ENCODE measurements around the gene GOLPH3.
"Not testable (repeated sequence)": the region's sequence is repeated elsewhere in the genome, so short reads cannot be mapped to it uniquely, and the experiment has no call there.

The GOLPH3 gene

DNA sequence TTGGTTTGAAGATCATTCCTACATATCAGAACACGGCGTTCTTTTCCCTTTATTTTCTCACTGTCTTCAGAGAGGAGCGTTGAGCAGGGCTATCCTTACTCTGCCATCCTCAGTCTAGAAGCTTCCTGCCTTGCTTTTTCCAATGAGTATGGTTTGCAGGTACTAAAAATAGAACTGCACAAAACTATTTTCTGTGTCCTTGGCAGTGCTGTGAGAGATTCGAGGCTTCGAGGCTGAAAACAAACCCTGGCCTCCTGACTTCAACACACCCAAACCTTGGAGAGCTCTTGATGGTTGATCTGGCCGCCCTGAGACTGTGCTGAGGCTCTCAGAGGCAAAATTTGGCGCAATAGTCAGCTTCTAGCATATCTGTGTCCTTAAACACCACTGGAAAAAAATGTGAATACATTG is 78.9 kb downstream of the GOLPH3 start:
- no peak for DNase-seq (ENCODE audit: low spot score in 2 of 2)
- Histone ChIP-seq H3K36me3 (replicated peaks) (peaks cover 10% of the 10 kb centered on the region), H3K9me3 (no peaks in the 10 kb centered on the region), H3K27me3 (ENCODE audit: low read depth) (no peaks in the 10 kb centered on the region), H3K4me1 (no peaks in the 10 kb centered on the region), H3K4me3 (no peak overlapping the region)
- in situ Hi-C loops (cut with MboI; ENCODE audit: low sequenced_read_pairs): loop anchor here (10.0 kb wide), 1 partner anchor 510 kb away; no protein-coding TSS in a partner anchor

DNA sequence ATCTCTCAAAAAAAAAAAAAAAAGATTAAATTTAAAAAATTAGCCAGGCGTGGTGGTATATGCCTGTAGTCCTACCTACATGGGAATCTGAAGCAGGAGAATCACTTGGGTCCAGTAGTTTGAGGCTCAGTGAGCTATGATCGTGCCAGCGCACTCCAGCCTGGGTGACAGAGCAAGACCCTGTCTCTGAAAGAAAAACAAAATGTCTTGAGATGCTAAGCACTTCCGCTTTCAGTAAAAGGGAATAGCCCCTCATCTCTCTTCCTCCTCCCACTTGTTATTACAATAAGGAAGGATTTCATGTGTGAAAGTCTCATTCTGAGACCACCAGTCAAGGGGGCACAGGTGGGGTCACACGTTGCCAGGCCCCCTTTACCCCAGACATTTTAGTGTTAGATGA is 79.4 kb downstream of the GOLPH3 start:
- in situ Hi-C loops (cut with MboI; ENCODE audit: low sequenced_read_pairs): loop anchor here (10.0 kb wide), 1 partner anchor 510 kb away; no protein-coding TSS in a partner anchor
- Histone ChIP-seq H3K4me1 (no peaks in the 10 kb centered on the region), H3K36me3 (replicated peaks) (peaks cover 10% of the 10 kb centered on the region), H3K4me3 (no peak overlapping the region), H3K9me3 (no peaks in the 10 kb centered on the region), H3K27me3 (ENCODE audit: low read depth) (no peaks in the 10 kb centered on the region)
- DNase-seq (ENCODE audit: low spot score in 2 of 2): no peak

DNA sequence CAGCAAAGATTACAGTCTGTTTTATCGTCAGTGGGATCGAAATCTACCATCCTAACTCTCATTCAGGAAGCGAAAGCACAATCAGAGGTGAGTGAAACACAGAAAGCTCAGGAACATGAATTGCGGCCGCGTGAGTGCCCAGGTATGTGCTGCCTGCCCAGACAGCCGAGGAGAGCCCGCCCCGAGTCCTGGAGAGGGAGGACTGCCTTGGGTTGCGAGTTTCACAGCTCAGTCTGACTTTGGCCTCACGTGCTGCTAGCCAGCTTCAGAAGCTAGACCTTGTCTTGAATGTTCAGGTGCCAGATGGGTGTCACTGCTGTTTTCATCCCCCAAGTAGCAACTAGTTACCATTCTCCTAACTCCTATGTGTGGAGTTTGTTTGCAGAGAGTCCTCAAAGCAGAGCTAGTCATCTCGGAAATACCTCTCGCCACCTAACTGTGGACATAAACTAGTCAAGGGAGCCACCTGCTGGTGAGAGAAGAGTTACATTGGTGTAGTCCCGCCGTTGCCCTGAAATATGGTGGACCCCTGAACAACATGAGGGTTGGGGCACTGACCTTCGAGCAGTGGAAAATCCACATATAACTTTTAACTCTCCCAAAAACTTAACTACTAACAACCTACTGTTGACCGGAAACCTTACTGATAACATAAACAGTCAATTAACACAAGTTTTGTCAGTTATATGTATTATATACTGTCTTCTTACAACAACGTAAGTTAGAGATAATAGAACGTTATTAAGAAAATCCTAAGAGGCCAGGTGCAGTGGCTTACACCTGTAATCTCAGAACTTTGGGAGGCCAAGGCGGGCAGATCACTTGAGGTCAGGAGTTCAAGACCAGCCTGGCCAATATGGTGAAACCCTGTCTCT is 80.9 kb downstream of the GOLPH3 start:
- in situ Hi-C loops (cut with MboI; ENCODE audit: low sequenced_read_pairs): loop anchor here (10.0 kb wide), 1 partner anchor 508 kb away; no protein-coding TSS in a partner anchor
- Histone ChIP-seq H3K4me3 (no peak overlapping the region), H3K27me3 (ENCODE audit: low read depth) (no peaks in the 10 kb centered on the region)

DNA sequence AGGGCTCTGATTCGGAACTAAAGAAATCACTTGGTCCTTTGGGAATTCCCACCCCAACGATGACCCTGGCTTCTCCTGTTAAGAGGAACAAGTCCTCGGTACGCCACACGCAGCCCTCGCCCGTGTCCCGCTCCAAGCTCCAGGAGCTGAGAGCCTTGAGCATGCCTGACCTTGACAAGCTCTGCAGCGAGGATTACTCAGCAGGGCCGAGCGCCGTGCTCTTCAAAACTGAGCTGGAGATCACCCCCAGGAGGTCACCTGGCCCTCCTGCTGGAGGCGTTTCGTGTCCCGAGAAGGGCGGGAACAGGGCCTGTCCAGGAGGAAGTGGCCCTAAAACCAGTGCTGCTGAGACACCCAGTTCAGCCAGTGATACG is 83.4 kb downstream of the GOLPH3 start:
- Histone ChIP-seq H3K4me1 (no peaks in the 10 kb centered on the region), H3K4me3 (no peak overlapping the region), H3K36me3 (replicated peaks) (no peaks in the 10 kb centered on the region), H3K9me3 (no peaks in the 10 kb centered on the region), H3K27me3 (ENCODE audit: low read depth) (no peaks in the 10 kb centered on the region)
- in situ Hi-C loops (cut with MboI; ENCODE audit: low sequenced_read_pairs): loop anchor here (10.0 kb wide), 1 partner anchor 506 kb away; no protein-coding TSS in a partner anchor
- DNase-seq (ENCODE audit: low spot score in 2 of 2): no peak

More for the DNA sequence above, 80.9 kb downstream of the GOLPH3 start:
- H3K9me3 ChIP-seq: no peaks in the 10 kb centered on the region
- DNase-seq (ENCODE audit: low spot score in 2 of 2): peak; percentile 83 to 86
- H3K4me1 ChIP-seq: no peaks in the 10 kb centered on the region
- H3K36me3 ChIP-seq (replicated peaks): no peaks in the 10 kb centered on the region

DNA sequence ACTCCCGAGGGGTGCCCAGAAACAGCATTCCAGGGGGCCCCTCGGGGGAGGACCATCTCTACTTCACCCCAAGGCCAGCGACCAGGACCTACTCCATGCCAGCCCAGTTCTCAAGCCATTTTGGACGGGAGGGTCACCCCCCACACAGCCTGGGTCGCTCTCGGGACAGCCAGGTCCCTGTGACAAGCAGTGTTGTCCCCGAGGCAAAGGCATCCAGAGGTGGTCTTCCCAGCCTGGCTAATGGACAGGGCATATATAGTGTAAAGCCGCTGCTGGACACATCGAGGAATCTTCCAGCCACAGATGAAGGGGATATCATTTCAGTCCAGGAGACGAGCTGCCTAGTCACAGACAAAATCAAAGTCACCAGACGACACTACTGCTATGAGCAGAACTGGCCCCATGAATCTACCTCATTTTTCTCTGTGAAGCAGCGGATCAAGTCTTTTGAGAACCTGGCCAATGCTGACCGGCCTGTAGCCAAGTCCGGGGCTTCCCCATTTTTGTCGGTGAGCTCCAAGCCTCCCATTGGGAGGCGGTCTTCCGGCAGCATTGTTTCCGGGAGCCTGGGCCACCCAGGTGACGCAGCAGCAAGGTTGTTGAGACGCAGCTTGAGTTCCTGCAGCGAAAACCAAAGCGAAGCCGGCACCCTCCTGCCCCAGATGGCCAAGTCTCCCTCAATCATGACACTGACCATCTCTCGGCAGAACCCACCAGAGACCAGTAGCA is 83.9 kb downstream of the GOLPH3 start:
- DNase-seq (ENCODE audit: low spot score in 2 of 2): no peak
- H3K4me3 ChIP-seq: no peak overlapping the region
- in situ Hi-C loops (cut with MboI; ENCODE audit: low sequenced_read_pairs): loop anchor here (10.0 kb wide), 1 partner anchor 505 kb away; no protein-coding TSS in a partner anchor
- H3K36me3 ChIP-seq (replicated peaks): no peaks in the 10 kb centered on the region
- no peaks in the 10 kb centered on the region for H3K27me3 ChIP-seq (ENCODE audit: low read depth)
- no peaks in the 10 kb centered on the region for H3K4me1 ChIP-seq
- H3K9me3 ChIP-seq: no peaks in the 10 kb centered on the region

DNA sequence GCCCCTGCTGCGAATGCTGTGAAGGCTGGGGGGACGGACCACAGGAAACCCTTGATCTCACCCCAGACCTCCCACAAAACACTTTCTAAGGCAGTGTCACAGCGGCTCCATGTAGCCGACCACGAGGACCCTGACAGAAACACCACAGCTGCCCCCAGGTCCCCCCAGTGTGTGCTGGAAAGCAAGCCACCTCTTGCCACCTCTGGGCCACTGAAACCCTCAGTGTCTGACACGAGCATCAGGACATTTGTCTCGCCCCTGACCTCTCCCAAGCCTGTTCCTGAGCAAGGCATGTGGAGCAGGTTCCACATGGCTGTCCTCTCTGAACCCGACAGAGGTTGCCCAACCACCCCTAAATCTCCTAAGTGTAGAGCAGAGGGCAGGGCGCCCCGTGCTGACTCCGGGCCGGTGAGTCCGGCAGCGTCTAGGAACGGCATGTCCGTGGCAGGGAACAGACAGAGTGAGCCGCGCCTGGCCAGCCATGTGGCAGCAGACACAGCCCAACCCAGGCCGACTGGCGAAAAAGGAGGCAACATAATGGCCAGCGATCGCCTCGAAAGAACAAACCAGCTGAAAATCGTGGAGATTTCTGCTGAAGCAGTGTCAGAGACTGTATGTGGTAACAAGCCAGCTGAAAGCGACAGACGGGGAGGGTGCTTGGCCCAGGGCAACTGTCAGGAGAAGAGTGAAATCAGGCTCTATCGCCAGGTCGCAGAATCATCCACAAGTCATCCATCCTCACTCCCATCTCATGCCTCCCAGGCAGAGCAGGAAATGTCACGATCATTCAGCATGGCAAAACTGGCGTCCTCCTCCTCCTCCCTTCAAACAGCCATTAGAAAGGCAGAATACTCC is 84.7 kb downstream of the GOLPH3 start:
- Histone ChIP-seq H3K9me3 (no peaks in the 10 kb centered on the region), H3K36me3 (replicated peaks) (no peaks in the 10 kb centered on the region), H3K4me3 (no peak overlapping the region), H3K4me1 (no peaks in the 10 kb centered on the region), H3K27me3 (ENCODE audit: low read depth) (no peaks in the 10 kb centered on the region)
- in situ Hi-C loops (cut with MboI; ENCODE audit: low sequenced_read_pairs): no loop called here
- DNase-seq (ENCODE audit: low spot score in 2 of 2): no peak

DNA sequence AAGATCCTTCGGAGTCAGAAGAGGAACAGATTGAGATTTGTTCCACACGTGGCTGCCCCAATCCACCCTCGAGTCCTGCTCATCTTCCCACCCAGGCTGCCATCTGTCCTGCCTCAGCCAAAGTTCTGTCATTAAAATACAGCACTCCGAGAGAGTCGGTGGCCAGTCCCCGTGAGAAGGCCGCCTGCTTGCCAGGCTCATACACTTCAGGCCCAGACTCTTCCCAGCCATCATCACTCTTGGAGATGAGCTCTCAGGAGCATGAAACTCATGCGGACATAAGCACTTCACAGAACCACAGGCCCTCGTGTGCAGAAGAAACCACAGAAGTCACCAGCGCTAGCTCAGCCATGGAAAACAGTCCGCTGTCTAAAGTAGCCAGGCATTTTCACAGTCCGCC is 85.9 kb downstream of the GOLPH3 start:
- Histone ChIP-seq H3K9me3 (no peaks in the 10 kb centered on the region), H3K27me3 (ENCODE audit: low read depth) (no peaks in the 10 kb centered on the region), H3K4me1 (no peaks in the 10 kb centered on the region), H3K4me3 (no peak overlapping the region), H3K36me3 (replicated peaks) (no peaks in the 10 kb centered on the region)
- in situ Hi-C loops (cut with MboI; ENCODE audit: low sequenced_read_pairs): no loop called here
- no peak for DNase-seq (ENCODE audit: low spot score in 2 of 2)

DNA sequence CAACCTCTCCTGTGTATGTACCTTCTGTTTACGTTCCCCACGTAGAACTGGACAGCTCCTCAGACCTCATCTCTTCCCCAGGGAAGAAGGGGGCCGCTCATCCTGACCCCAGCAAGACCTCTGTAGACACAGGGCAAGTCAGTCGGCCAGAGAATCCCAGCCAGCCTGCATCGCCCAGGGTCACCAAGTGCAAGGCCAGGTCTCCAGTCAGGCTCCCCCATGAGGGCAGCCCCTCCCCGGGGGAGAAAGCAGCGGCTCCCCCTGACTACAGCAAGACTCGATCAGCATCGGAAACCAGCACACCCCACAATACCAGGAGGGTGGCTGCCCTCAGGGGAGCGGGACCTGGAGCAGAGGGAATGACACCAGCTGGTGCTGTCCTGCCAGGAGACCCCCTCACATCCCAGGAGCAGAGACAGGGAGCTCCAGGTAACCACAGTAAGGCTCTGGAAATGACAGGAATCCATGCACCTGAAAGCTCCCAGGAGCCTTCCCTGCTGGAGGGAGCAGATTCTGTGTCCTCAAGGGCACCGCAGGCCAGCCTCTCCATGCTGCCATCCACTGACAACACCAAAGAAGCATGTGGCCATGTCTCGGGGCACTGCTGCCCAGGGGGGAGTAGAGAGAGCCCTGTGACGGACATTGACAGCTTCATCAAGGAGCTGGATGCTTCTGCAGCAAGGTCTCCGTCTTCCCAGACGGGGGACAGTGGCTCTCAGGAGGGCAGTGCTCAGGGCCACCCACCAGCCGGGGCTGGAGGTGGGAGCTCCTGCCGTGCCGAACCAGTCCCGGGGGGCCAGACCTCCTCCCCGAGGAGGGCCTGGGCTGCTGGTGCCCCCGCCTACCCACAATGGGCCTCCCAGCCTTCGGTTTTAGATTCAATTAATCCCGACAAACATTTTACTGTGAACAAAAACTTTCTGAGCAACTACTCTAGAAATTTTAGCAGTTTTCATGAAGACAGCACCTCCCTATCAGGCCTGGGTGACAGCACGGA is 86.7 kb downstream of the GOLPH3 start:
- Histone ChIP-seq H3K27me3 (ENCODE audit: low read depth) (no peaks in the 10 kb centered on the region), H3K4me3 (no peak overlapping the region), H3K4me1 (no peaks in the 10 kb centered on the region), H3K9me3 (no peaks in the 10 kb centered on the region), H3K36me3 (replicated peaks) (no peaks in the 10 kb centered on the region)
- DNase-seq (ENCODE audit: low spot score in 2 of 2): no peak
- in situ Hi-C loops (cut with MboI; ENCODE audit: low sequenced_read_pairs): no loop called here

DNA sequence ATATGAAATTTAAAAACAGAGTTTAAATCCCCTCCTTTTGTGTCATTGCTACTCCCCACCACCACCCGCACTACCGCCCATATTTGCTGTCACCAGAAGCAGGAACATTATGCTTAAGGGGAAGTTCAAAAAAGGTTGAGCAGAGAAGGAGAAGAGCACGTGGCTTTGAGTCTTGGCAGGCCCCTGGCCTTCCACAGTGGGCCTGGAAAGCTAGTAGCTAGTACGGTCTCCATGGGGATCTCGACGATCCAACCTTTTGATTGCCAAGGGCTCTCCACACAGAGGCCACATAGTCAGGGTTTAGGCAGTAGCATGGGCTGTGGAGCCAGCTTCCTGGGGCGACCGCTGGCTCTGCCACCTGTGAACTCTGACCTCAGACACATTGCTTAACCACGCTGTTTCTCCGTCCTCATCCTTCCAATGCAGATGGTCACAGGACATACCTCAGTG is 90.1 kb downstream of the GOLPH3 start:
- in situ Hi-C loops (cut with MboI; ENCODE audit: low sequenced_read_pairs): loop anchor here (5.0 kb wide), 1 partner anchor 262 kb away; no protein-coding TSS in a partner anchor
- no peak for DNase-seq (ENCODE audit: low spot score in 2 of 2)
- Histone ChIP-seq H3K36me3 (replicated peaks) (no peaks in the 10 kb centered on the region), H3K9me3 (no peaks in the 10 kb centered on the region), H3K27me3 (ENCODE audit: low read depth) (no peaks in the 10 kb centered on the region), H3K4me3 (no peak overlapping the region), H3K4me1 (no peaks in the 10 kb centered on the region)

DNA sequence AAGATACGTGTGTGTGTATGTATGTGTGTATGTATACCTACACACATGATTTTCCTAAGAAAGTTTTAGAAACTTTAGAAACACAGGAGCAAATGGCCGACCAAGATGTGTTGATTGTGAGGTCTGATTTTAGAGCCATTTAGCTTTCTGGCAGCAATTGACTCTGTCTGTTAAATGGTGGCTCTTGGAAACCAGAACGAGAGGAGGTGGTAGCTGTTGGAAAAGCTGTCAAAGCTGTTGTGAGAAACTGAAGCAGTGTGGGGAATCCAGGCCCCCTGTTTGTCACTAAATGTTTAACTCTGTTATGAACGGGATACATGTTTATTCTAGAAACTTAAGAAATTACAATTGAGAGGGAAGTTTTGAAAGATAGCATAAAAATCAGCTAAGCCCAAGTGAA is 91.4 kb downstream of the GOLPH3 start:
- Histone ChIP-seq H3K27me3 (ENCODE audit: low read depth) (no peaks in the 10 kb centered on the region), H3K4me1 (no peaks in the 10 kb centered on the region), H3K36me3 (replicated peaks) (no peaks in the 10 kb centered on the region), H3K9me3 (no peaks in the 10 kb centered on the region), H3K4me3 (no peak overlapping the region)
- in situ Hi-C loops (cut with MboI; ENCODE audit: low sequenced_read_pairs): loop anchor here (5.0 kb wide), 1 partner anchor 260 kb away; no protein-coding TSS in a partner anchor
- no peak for DNase-seq (ENCODE audit: low spot score in 2 of 2)

DNA sequence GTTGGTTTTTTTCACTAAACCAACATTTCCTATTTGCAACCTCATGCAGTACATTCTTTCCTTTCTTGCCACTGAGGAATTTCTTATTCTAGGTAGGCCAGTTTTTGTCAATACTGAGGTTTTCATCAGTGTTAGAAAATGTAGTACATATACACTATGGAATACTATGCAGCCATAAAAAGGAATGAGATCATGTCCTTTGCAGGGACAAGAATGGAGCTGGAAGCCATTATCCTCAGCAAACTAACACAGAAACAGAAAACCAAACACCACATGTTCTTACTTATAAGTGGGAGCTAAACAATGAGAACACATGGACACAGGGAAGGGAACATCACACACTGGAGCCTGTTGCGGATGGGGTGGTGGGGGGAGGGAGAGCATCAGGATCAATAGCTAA is 93.6 kb downstream of the GOLPH3 start:
- not testable (repeated sequence) for H3K9me3 ChIP-seq; H3K4me1 ChIP-seq; DNase-seq (ENCODE audit: low spot score in 2 of 2); H3K36me3 ChIP-seq (replicated peaks); H3K4me3 ChIP-seq; H3K27me3 ChIP-seq (ENCODE audit: low read depth)
- in situ Hi-C loops (cut with MboI; ENCODE audit: low sequenced_read_pairs): loop anchor here (5.0 kb wide), 1 partner anchor 258 kb away; no protein-coding TSS in a partner anchor

DNA sequence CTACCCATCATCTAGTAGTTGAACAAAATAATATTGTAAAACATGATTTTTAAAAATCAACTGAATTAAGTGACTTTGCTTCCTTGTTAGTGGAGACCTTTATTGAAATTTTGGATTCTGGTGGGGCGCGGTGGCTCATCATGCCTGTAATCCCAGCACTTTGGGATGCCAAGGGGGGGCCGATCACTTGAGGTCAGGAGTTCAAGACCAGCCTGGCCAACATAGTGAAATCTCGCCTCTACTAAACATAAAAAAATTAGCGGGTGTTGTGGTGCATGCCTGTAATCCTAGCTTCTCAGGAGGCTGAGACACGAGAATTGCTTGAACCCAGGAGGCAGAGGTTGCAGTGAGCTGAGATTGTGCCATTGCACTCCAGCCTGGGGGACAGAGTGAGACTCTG is 95.3 kb downstream of the GOLPH3 start:
- H3K36me3 ChIP-seq (replicated peaks); H3K27me3 ChIP-seq (ENCODE audit: low read depth); H3K4me1 ChIP-seq; H3K9me3 ChIP-seq; in situ Hi-C loops (cut with MboI; ENCODE audit: low sequenced_read_pairs); H3K4me3 ChIP-seq; DNase-seq (ENCODE audit: low spot score in 2 of 2): not testable (repeated sequence)

Data from HAP-1 (cell line).